HL-60 (cell line): ENCODE results near the gene CCSER1.

Experiments used
- DNase-seq, 2 experiments: peaks; one replicate each; pipeline ENCODE4 v3.0.0-alpha.2; 2010 to 2020; ENCODE audit warnings: low read depth in 1 of 2, low spot score in 1 of 2
- H3K27ac ChIP-seq: fragments of 250-450 bp; sonication (Bioruptor Pico); replicated peaks from 2 replicates; pipeline ENCODE4 v1.5.1; 2020; ENCODE audit warnings: mild to moderate bottlenecking, moderate library complexity
- H3K27me3 ChIP-seq: fragments of 250-450 bp; sonication (Bioruptor Pico); 2 replicates; pipeline ENCODE4 v1.5.1; 2021; ENCODE audit warnings: mild to moderate bottlenecking, moderate library complexity; ENCODE audit not compliant: insufficient read depth, poor library complexity, severe bottlenecking
- H3K4me3 ChIP-seq: replicated peaks from 2 replicates; pipeline ENCODE4 v1.5.1; 2011; ENCODE audit warnings: mild to moderate bottlenecking, control low read depth, low read length; ENCODE audit not compliant: insufficient read depth
- CTCF ChIP-seq: IDR thresholded peaks from one replicate; pipeline ENCODE4 v1.5.1; 2011; ENCODE audit warnings: low read length, control low read depth, inconsistent platforms; ENCODE audit not compliant: insufficient read depth
- GABPA ChIP-seq: IDR thresholded peaks from 2 replicates; pipeline ENCODE4 v1.6.1; 2012; ENCODE audit warnings: low read depth
- POLR2AphosphoS5 ChIP-seq: IDR thresholded peaks from 2 replicates; pipeline ENCODE4 v1.6.1; 2012; ENCODE audit warnings: low read depth
- SPI1 ChIP-seq: IDR thresholded peaks from 2 replicates; pipeline ENCODE4 v1.6.1; 2012; ENCODE audit warnings: low read depth, mild to moderate bottlenecking, borderline replicate concordance
- TF ChIP-seq, protein P1 (sequence below): IDR thresholded peaks from 2 replicates; pipeline ENCODE4 v1.6.1; 2012; ENCODE audit warnings: low read depth; ENCODE audit not compliant: insufficient replicate concordance

Gene CCSER1

GRCh38 chr4:90163872-90164271 is 36.7 kb downstream of the CCSER1 start:
- no peak for DNase-seq

GRCh38 chr4:90165883-90166282 is 38.7 kb downstream of the CCSER1 start:
- no peak for DNase-seq
- TF ChIP-seq CTCF (no peak), SPI1 (no peak), POLR2AphosphoS5 (no peak), GABPA (no peak)
- TF ChIP-seq, protein P1, sequence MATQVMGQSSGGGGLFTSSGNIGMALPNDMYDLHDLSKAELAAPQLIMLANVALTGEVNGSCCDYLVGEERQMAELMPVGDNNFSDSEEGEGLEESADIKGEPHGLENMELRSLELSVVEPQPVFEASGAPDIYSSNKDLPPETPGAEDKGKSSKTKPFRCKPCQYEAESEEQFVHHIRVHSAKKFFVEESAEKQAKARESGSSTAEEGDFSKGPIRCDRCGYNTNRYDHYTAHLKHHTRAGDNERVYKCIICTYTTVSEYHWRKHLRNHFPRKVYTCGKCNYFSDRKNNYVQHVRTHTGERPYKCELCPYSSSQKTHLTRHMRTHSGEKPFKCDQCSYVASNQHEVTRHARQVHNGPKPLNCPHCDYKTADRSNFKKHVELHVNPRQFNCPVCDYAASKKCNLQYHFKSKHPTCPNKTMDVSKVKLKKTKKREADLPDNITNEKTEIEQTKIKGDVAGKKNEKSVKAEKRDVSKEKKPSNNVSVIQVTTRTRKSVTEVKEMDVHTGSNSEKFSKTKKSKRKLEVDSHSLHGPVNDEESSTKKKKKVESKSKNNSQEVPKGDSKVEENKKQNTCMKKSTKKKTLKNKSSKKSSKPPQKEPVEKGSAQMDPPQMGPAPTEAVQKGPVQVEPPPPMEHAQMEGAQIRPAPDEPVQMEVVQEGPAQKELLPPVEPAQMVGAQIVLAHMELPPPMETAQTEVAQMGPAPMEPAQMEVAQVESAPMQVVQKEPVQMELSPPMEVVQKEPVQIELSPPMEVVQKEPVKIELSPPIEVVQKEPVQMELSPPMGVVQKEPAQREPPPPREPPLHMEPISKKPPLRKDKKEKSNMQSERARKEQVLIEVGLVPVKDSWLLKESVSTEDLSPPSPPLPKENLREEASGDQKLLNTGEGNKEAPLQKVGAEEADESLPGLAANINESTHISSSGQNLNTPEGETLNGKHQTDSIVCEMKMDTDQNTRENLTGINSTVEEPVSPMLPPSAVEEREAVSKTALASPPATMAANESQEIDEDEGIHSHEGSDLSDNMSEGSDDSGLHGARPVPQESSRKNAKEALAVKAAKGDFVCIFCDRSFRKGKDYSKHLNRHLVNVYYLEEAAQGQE, result no peak
- Histone ChIP-seq H3K4me3 (no peak overlapping the region), H3K27ac (no peak overlapping the region), H3K27me3 (no peaks in the 10 kb centered on the region)

More at GRCh38 chr4:90163872-90164271, 36.7 kb downstream of the CCSER1 start:
- Histone ChIP-seq H3K4me3 (no peak overlapping the region), H3K27ac (no peak overlapping the region), H3K27me3 (no peaks in the 10 kb centered on the region)
- TF ChIP-seq SPI1, result no peak
- TF ChIP-seq GABPA, result no peak
- TF ChIP-seq POLR2AphosphoS5, result no peak
- no peak for TF ChIP-seq CTCF
- TF ChIP-seq, protein P1, result no peak

GRCh38 chr4:90171491-90171890 is 44.3 kb downstream of the CCSER1 start:
- no peak for DNase-seq
- no peaks in the 10 kb centered on the region for H3K27me3 ChIP-seq
- H3K4me3 ChIP-seq, result no peak overlapping the region
- H3K27ac ChIP-seq, result no peak overlapping the region
- TF ChIP-seq POLR2AphosphoS5, result no peak
- TF ChIP-seq, protein P1, result no peak
- TF ChIP-seq GABPA, result no peak
- no peak for TF ChIP-seq SPI1
- TF ChIP-seq CTCF, result no peak
